IPS-18c (cell line): ENCODE data around the gene KDM7A.

Experiments
- H3K4me3 ChIP-seq: 2 replicates; pipeline ENCODE4 v1.7.0; 2013; ENCODE audit warnings: low read depth, mild to moderate bottlenecking, low read length, moderate library complexity; ENCODE audit not compliant: insufficient read depth
- H3K9me3 ChIP-seq: one replicate; pipeline ENCODE4 v1.6.1; 2013; ENCODE audit warnings: mild to moderate bottlenecking, low read length, moderate library complexity; ENCODE audit not compliant: control insufficient read depth, insufficient read depth

KDM7A gene

GRCh38 chr7:140176811-140177702 is at the start of gene KDM7A:
Gene KDM7A, minus strand, starts transcription at chr7:140176983. Its CDS starts 46 bp downstream, at chr7:140176937.
- no peaks in the 10 kb centered on the region for H3K9me3 ChIP-seq
- H3K4me3 ChIP-seq = peak within 1 kb of the TSS; percentile 77

GRCh38 chr7:140225562-140226249 is 48.9 kb upstream of the KDM7A start:
- H3K4me3 ChIP-seq = no peak overlapping the region

GRCh38 chr7:140223515-140224221 is 46.9 kb upstream of the KDM7A start:
- Histone ChIP-seq H3K4me3 (no peak overlapping the region), H3K9me3 (no peaks in the 10 kb centered on the region)

More at GRCh38 chr7:140225562-140226249, 48.9 kb upstream of the KDM7A start:
- no peaks in the 10 kb centered on the region for H3K9me3 ChIP-seq

GRCh38 chr7:140222814-140223213 is 46.0 kb upstream of the KDM7A start:
- Histone ChIP-seq H3K9me3 (peaks cover 4% of the 10 kb centered on the region), H3K4me3 (no peak overlapping the region)

GRCh38 chr7:140219672-140220524 is 43.1 kb upstream of the KDM7A start:
- H3K4me3 ChIP-seq = no peak overlapping the region
- peaks cover 4% of the 10 kb centered on the region for H3K9me3 ChIP-seq

GRCh38 chr7:140218656-140219055 is 41.9 kb upstream of the KDM7A start:
- peaks cover 4% of the 10 kb centered on the region for H3K9me3 ChIP-seq

GRCh38 chr7:140217750-140218501 is 41.1 kb upstream of the KDM7A start:
- Histone ChIP-seq H3K9me3 (peaks cover 4% of the 10 kb centered on the region), H3K4me3 (no peak overlapping the region)

More at GRCh38 chr7:140218656-140219055, 41.9 kb upstream of the KDM7A start:
- no peak overlapping the region for H3K4me3 ChIP-seq

GRCh38 chr7:140215281-140215680 is 38.5 kb upstream of the KDM7A start:
- Histone ChIP-seq H3K9me3 (peaks cover 4% of the 10 kb centered on the region), H3K4me3 (no peak overlapping the region)

- Histone ChIP-seq H3K4me3 (no peak overlapping the region), H3K9me3 (peaks cover 4% of the 10 kb centered on the region)
Observed at GRCh38 chr7:140214075-140214684, 37.4 kb upstream of the KDM7A start.

- peaks cover 4% of the 10 kb centered on the region for H3K9me3 ChIP-seq
- H3K4me3 ChIP-seq = no peak overlapping the region
Observed at GRCh38 chr7:140213684-140214074, 36.9 kb upstream of the KDM7A start.

- H3K4me3 ChIP-seq = no peak overlapping the region
- H3K9me3 ChIP-seq = no peaks in the 10 kb centered on the region
Observed at GRCh38 chr7:140212100-140212881, 35.5 kb upstream of the KDM7A start.

GRCh38 chr7:140211698-140212097 is 34.9 kb upstream of the KDM7A start:
- H3K4me3 ChIP-seq = no peak overlapping the region
- no peaks in the 10 kb centered on the region for H3K9me3 ChIP-seq

GRCh38 chr7:140209866-140210609 is 33.3 kb upstream of the KDM7A start:
- Histone ChIP-seq H3K9me3 (no peaks in the 10 kb centered on the region), H3K4me3 (no peak overlapping the region)

- Histone ChIP-seq H3K9me3 (no peaks in the 10 kb centered on the region), H3K4me3 (no peak overlapping the region)
Observed at GRCh38 chr7:140206616-140207389, 30.0 kb upstream of the KDM7A start.
